ENCODE data around the gene LRRC74B. TPM values are rescaled to one million over a fixed set of nuclear protein-coding genes. Genes with fewer than 3 reads are reported as not detected.
"Not testable (repeated sequence)": the region's sequence is repeated elsewhere in the genome, so short reads cannot be mapped to it uniquely, and the experiment has no call there.

Gene LRRC74B
- total and polyA plus RNA-seq, 4 donors: 0.97 to 9.0 (median 2.3) TPM

- ATAC-seq (ENCODE audit: insufficient read depth, low FRiP score): no peak
- Histone ChIP-seq H3K9ac (ENCODE audit: insufficient read depth in 1 of 2, low read length in 2 of 2) (no peak overlapping the region), H3K27ac (ENCODE audit: low read depth in 1 of 2, low read length in 1 of 2) (peak overlapping the region in 1 of 2 donors; percentile 3), H3K4me3 (no peak overlapping the region), H3K27me3 (ENCODE audit: control insufficient read depth in 3 of 3, insufficient read depth in 3 of 3, low read length in 2 of 3) (no peaks in the 10 kb centered on the region), H3K36me3 (ENCODE audit: control insufficient read depth in 4 of 4, insufficient read depth in 4 of 4, low read length in 4 of 4) (peaks cover 0 to 16% (median 3%) of the 10 kb centered on the region in 4 donors), H3K9me3 (ENCODE audit: control insufficient read depth in 4 of 4, insufficient read depth in 3 of 4, low read length in 3 of 4) (no peaks in the 10 kb centered on the region), H3K4me1 (ENCODE audit: control insufficient read depth in 5 of 5, insufficient read depth in 5 of 5, low read length in 5 of 5) (peaks cover 5 to 30% (median 13%) of the 10 kb centered on the region in 5 donors)
- 89 to 92% methylated on average over 4 of the region's 4 CpGs for WGBS, 2 donors
- no peak for TF ChIP-seq CTCF (IDR thresholded peaks at IDR 0.05; ENCODE audit: control extremely low read depth, extremely low read depth)
- DNase-seq: no peak
Observed at GRCh38 chr22:21003782-21004181, 42.0 kb upstream of the LRRC74B start.

GRCh38 chr22:21009208-21009607 lies 36.5 kb upstream of the LRRC74B start:
- not testable (repeated sequence) for H3K27me3 ChIP-seq (ENCODE audit: control insufficient read depth in 3 of 3, insufficient read depth in 3 of 3, low read length in 2 of 3); H3K9me3 ChIP-seq (ENCODE audit: control insufficient read depth in 4 of 4, insufficient read depth in 3 of 4, low read length in 3 of 4); H3K36me3 ChIP-seq (ENCODE audit: control insufficient read depth in 4 of 4, insufficient read depth in 4 of 4, low read length in 4 of 4); H3K27ac ChIP-seq (ENCODE audit: low read depth in 1 of 2, low read length in 1 of 2); H3K4me3 ChIP-seq; DNase-seq; ATAC-seq (ENCODE audit: insufficient read depth, low FRiP score); H3K9ac ChIP-seq (ENCODE audit: insufficient read depth in 1 of 2, low read length in 2 of 2)
- H3K4me1 ChIP-seq (ENCODE audit: control insufficient read depth in 5 of 5, insufficient read depth in 5 of 5, low read length in 5 of 5): peaks cover 0 to 14% (median 0%) of the 10 kb centered on the region in 5 donors
- WGBS, 2 donors: 87 to 92% methylated on average over 13 of the region's 13 CpGs

GRCh38 chr22:21009638-21010425 lies 35.9 kb upstream of the LRRC74B start:
- peak; percentile 63 to 78 (median 70) for DNase-seq
- Histone ChIP-seq H3K36me3 (ENCODE audit: control insufficient read depth in 4 of 4, insufficient read depth in 4 of 4, low read length in 4 of 4) (peaks cover 0 to 3% (median 0%) of the 10 kb centered on the region in 4 donors), H3K4me3 (no peak overlapping the region), H3K4me1 (ENCODE audit: control insufficient read depth in 5 of 5, insufficient read depth in 5 of 5, low read length in 5 of 5) (peaks cover 0 to 20% (median 4%) of the 10 kb centered on the region in 5 donors), H3K9me3 (ENCODE audit: control insufficient read depth in 4 of 4, insufficient read depth in 3 of 4, low read length in 3 of 4) (no peaks in the 10 kb centered on the region), H3K9ac (ENCODE audit: insufficient read depth in 1 of 2, low read length in 2 of 2) (no peak overlapping the region), H3K27ac (ENCODE audit: low read depth in 1 of 2, low read length in 1 of 2) (no peak overlapping the region), H3K27me3 (ENCODE audit: control insufficient read depth in 3 of 3, insufficient read depth in 3 of 3, low read length in 2 of 3) (no peaks in the 10 kb centered on the region)
- WGBS, 2 donors: 60 to 69% methylated on average over 10 of the region's 10 CpGs
- TF ChIP-seq CTCF (IDR thresholded peaks at IDR 0.05; ENCODE audit: control extremely low read depth, extremely low read depth): no peak
- no peak for ATAC-seq (ENCODE audit: insufficient read depth, low FRiP score)

GRCh38 chr22:21010426-21011113 lies 35.2 kb upstream of the LRRC74B start:
- no peak for ATAC-seq (ENCODE audit: insufficient read depth, low FRiP score)
- no peak overlapping the region for H3K9ac ChIP-seq (ENCODE audit: insufficient read depth in 1 of 2, low read length in 2 of 2)
- H3K27ac ChIP-seq (ENCODE audit: low read depth in 1 of 2, low read length in 1 of 2): no peak overlapping the region
- H3K27me3 ChIP-seq (ENCODE audit: control insufficient read depth in 3 of 3, insufficient read depth in 3 of 3, low read length in 2 of 3): no peaks in the 10 kb centered on the region
- no peak for TF ChIP-seq CTCF (IDR thresholded peaks at IDR 0.05; ENCODE audit: control extremely low read depth, extremely low read depth)
- no peak for DNase-seq
- no peaks in the 10 kb centered on the region for H3K9me3 ChIP-seq (ENCODE audit: control insufficient read depth in 4 of 4, insufficient read depth in 3 of 4, low read length in 3 of 4)
- H3K4me3 ChIP-seq: no peak overlapping the region
- 90% methylated on average over 3 of the region's 3 CpGs for WGBS, 2 donors
- peaks cover 0 to 3% (median 0%) of the 10 kb centered on the region in 4 donors for H3K36me3 ChIP-seq (ENCODE audit: control insufficient read depth in 4 of 4, insufficient read depth in 4 of 4, low read length in 4 of 4)
- H3K4me1 ChIP-seq (ENCODE audit: control insufficient read depth in 5 of 5, insufficient read depth in 5 of 5, low read length in 5 of 5): peaks cover 0 to 27% (median 9%) of the 10 kb centered on the region in 5 donors
